ENCODE results near the gene MAP3K8.

Gene MAP3K8

DNA sequence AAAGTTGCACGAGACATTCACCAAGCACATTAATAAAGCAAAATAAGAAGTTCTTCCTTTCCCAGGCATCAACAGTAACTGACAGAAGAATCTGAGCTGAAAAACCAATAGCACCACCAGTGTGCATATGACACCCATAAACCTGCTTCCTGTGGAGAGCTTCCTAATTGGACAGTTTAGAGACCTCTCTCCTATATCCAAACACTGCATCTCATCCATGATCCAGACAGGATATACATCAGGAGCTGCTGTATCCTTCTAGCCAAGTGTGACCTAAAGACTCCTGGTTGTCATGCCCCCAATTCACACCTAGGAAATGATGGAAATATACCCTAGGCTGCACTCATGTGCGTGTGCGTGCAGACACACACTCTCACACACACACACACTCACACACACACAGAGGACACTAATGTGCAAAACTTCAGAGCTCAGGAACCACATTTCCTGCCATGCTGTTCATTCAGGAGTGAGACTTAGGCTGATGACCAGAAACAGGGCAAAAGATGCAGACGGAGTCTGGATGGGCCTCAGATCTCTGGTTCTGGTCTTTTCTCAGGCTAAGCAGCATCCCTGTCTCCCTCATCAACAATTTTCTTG lies 58.0 kb downstream of the MAP3K8 start:
- no peaks in the 10 kb centered on the region for H3K9me3 ChIP-seq (ENCODE audit: control insufficient read depth, insufficient read depth, low read depth, low read length)

DNA sequence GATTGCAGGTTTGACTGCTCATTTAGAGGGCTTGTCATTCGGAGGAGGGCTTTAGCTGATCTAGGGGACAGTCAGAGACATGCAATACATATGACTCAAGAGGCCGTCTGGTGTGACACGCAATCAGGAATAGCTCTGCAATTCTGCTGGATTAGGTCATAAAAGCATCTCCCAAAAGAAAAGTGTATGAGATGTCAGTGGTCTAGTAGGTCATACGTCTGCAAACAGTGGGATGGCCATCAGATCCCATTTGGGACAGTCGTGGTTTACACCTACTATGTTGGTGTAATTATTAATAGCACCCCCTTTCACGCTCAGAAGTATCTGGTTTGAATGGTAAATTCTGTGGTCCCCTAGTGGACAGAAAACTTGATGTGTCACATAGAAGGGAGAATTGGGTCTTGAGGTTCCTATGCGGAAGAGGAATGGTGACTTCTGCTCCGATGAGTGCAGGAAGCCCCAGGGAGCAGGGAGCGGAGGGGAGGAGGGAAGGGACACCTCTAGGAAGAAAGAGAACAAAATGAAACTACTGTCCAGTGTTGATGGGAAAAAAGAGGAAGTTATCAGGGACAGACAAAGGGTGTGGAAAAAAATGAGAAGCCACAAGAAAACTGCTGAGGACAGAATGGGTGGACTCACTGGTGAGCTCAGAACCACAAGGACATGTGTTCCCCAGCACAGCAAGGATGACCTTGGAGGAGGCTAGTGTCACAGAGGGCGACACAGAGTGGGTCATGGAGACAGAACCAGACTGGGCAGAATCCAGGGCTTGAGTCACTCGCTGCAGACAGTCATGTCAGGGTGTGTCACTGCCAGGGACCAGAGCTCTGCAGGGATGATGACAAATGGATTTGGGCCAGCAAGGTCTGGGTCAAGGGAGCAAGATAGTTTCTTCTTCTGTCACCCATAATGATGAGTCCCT lies 59.9 kb downstream of the MAP3K8 start:
- H3K9me3 ChIP-seq (ENCODE audit: control insufficient read depth, insufficient read depth, low read depth, low read length), result no peaks in the 10 kb centered on the region
- no peaks in the 10 kb centered on the region for H3K36me3 ChIP-seq (ENCODE audit: control insufficient read depth, insufficient read depth, low read length)
- no peaks in the 10 kb centered on the region for H3K27me3 ChIP-seq (ENCODE audit: control insufficient read depth, insufficient read depth, low read length)
- no peak overlapping the region for H3K4me3 ChIP-seq (ENCODE audit: low read depth, low read length)
- H3K27ac ChIP-seq (ENCODE audit: low read depth, low read length), result no peak overlapping the region
- H3K4me1 ChIP-seq (ENCODE audit: control insufficient read depth, insufficient read depth, low read length), result peaks cover 6% of the 10 kb centered on the region; the same call in 1 of the 2 replicates
- H3K9ac ChIP-seq (ENCODE audit: low read length), result no peak overlapping the region

More for the DNA sequence above, 58.0 kb downstream of the MAP3K8 start:
- no peak overlapping the region for H3K9ac ChIP-seq (ENCODE audit: low read length)
- H3K36me3 ChIP-seq (ENCODE audit: control insufficient read depth, insufficient read depth, low read length), result no peaks in the 10 kb centered on the region
- no peak overlapping the region for H3K27ac ChIP-seq (ENCODE audit: low read depth, low read length)
- H3K27me3 ChIP-seq (ENCODE audit: control insufficient read depth, insufficient read depth, low read length), result no peaks in the 10 kb centered on the region
- H3K4me1 ChIP-seq (ENCODE audit: control insufficient read depth, insufficient read depth, low read length), result peaks cover 6% of the 10 kb centered on the region; the same call in 1 of the 2 replicates
- H3K4me3 ChIP-seq (ENCODE audit: low read depth, low read length), result no peak overlapping the region

DNA sequence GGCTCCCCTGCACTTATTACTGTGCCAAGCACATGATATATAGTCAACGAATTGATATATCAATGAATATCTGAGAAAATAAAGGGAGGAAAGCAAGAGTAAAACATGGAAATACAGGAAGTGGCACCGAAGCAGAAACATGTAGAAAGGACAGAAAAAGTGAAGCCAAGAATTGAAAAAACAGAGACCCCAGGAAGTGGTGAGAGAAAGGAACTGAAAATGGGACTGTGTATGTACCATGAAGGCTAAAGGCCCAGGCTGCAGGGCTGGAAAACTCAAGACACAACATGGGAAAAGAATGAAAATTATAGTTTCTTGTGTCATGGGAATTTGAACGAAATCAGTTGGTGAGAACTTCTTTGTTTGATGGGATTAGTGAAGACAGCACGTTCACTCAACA lies 60.6 kb downstream of the MAP3K8 start:
- Histone ChIP-seq H3K36me3 (ENCODE audit: control insufficient read depth, insufficient read depth, low read length) (no peaks in the 10 kb centered on the region), H3K27me3 (ENCODE audit: control insufficient read depth, insufficient read depth, low read length) (no peaks in the 10 kb centered on the region), H3K9ac (ENCODE audit: low read length) (no peak overlapping the region), H3K27ac (ENCODE audit: low read depth, low read length) (no peak overlapping the region), H3K4me3 (ENCODE audit: low read depth, low read length) (no peak overlapping the region), H3K9me3 (ENCODE audit: control insufficient read depth, insufficient read depth, low read depth, low read length) (no peaks in the 10 kb centered on the region), H3K4me1 (ENCODE audit: control insufficient read depth, insufficient read depth, low read length) (peaks cover 6% of the 10 kb centered on the region; the same call in 1 of the 2 replicates)

DNA sequence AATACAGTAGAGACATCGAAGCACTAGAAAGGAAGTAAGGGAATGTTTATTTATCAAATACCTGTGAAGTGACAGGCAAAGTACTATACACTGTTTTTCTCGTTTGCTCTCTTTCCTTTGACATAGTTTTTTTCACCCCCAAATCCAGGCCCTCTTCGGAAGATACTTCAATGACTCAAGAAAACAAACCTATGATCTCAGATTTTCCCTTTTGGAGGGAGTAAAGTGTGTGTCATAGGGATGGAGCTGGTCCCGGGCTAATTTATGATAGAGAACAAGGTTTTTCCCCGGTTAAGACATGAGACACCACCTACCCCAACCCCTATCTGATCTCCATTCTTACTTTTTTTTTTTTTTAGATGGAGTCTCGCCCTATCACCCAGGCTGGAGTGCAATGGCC lies 61.7 kb downstream of the MAP3K8 start:
- Histone ChIP-seq H3K36me3 (ENCODE audit: control insufficient read depth, insufficient read depth, low read length) (no peaks in the 10 kb centered on the region), H3K4me3 (ENCODE audit: low read depth, low read length) (no peak overlapping the region), H3K27me3 (ENCODE audit: control insufficient read depth, insufficient read depth, low read length) (no peaks in the 10 kb centered on the region), H3K9ac (ENCODE audit: low read length) (no peak overlapping the region), H3K4me1 (ENCODE audit: control insufficient read depth, insufficient read depth, low read length) (peaks cover 6% of the 10 kb centered on the region; the same call in 1 of the 2 replicates), H3K9me3 (ENCODE audit: control insufficient read depth, insufficient read depth, low read depth, low read length) (no peaks in the 10 kb centered on the region), H3K27ac (ENCODE audit: low read depth, low read length) (no peak overlapping the region)

DNA sequence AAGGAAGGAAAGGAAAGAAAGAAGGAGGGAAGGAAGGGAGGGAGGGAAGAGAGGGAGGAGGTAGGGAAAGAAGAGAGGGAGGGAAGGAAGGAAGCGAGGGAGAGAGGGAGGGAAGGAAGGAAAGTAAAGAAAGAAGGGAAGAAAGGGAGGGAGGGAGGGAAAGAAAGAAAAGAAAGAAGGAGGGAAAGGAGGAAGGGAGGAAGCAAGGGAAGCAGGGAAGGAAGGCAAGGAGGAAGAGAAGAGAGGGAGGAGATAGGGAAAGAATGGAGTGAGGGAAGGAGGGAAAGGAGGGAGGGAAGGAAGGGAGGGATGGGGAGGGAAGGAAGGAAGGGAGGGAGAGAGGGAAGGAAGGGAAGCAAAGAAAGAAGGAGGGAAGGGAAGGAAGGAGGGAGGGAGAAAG lies 65.8 kb downstream of the MAP3K8 start:
- Histone ChIP-seq H3K9ac (ENCODE audit: low read length) (no peak overlapping the region), H3K9me3 (ENCODE audit: control insufficient read depth, insufficient read depth, low read depth, low read length) (no peaks in the 10 kb centered on the region), H3K4me1 (ENCODE audit: control insufficient read depth, insufficient read depth, low read length) (peaks cover 7% of the 10 kb centered on the region), H3K27me3 (ENCODE audit: control insufficient read depth, insufficient read depth, low read length) (no peaks in the 10 kb centered on the region), H3K27ac (ENCODE audit: low read depth, low read length) (no peak overlapping the region), H3K36me3 (ENCODE audit: control insufficient read depth, insufficient read depth, low read length) (no peaks in the 10 kb centered on the region), H3K4me3 (ENCODE audit: low read depth, low read length) (no peak overlapping the region)

DNA sequence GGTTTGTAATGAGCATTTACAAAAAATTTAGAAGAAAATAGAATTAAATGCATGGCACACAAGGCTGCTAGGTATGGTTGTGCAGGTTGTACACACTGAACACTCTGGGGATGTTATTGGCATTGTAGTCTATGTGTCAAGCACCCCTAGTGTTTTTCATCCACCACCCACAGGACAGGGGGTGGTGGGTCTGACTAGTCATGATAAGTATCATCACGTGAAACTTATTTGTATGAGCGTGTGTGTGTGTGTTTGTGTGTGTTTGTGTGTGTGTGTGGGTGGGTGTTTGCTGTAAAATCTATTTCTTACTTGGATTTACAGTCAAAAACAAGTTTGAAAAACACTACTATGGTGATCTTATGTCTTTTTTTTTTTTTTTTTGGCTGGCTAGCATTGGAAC lies 66.5 kb downstream of the MAP3K8 start:
- Histone ChIP-seq H3K4me1 (ENCODE audit: control insufficient read depth, insufficient read depth, low read length) (peaks cover 7% of the 10 kb centered on the region), H3K27me3 (ENCODE audit: control insufficient read depth, insufficient read depth, low read length) (no peaks in the 10 kb centered on the region), H3K27ac (ENCODE audit: low read depth, low read length) (no peak overlapping the region), H3K4me3 (ENCODE audit: low read depth, low read length) (no peak overlapping the region), H3K9ac (ENCODE audit: low read length) (no peak overlapping the region), H3K36me3 (ENCODE audit: control insufficient read depth, insufficient read depth, low read length) (no peaks in the 10 kb centered on the region), H3K9me3 (ENCODE audit: control insufficient read depth, insufficient read depth, low read depth, low read length) (no peaks in the 10 kb centered on the region)

DNA sequence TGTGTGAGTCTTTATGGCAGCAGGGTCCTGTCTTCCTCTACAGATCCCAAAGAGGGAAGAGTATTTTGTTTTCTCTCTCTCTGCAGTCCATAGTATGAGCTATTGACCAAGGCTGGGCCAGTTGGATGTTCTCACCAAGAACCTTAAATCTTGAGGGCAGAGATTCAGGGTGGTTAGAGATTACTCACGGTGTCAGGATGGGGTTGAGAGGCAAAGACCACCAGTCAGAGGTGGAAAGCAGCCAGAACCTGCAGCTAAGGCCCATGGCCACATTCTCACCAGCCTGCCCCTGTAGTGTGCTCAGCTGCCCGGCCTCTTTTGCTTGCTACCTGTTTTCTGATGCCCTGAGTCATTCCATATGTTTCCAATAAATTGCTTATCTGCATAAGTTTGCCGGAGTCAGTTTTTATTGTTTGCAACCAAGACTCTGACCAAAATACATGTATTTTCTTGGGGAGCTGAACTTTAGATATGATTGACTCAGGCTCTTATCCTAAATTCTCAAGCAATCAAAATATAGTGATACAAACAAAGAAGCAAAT lies 67.0 kb downstream of the MAP3K8 start:
- H3K27me3 ChIP-seq (ENCODE audit: control insufficient read depth, insufficient read depth, low read length), result no peaks in the 10 kb centered on the region
- no peaks in the 10 kb centered on the region for H3K9me3 ChIP-seq (ENCODE audit: control insufficient read depth, insufficient read depth, low read depth, low read length)
- H3K27ac ChIP-seq (ENCODE audit: low read depth, low read length), result no peak overlapping the region
- H3K36me3 ChIP-seq (ENCODE audit: control insufficient read depth, insufficient read depth, low read length), result no peaks in the 10 kb centered on the region
- H3K4me3 ChIP-seq (ENCODE audit: low read depth, low read length), result no peak overlapping the region
- no peak overlapping the region for H3K9ac ChIP-seq (ENCODE audit: low read length)
- H3K4me1 ChIP-seq (ENCODE audit: control insufficient read depth, insufficient read depth, low read length), result peaks cover 7% of the 10 kb centered on the region

DNA sequence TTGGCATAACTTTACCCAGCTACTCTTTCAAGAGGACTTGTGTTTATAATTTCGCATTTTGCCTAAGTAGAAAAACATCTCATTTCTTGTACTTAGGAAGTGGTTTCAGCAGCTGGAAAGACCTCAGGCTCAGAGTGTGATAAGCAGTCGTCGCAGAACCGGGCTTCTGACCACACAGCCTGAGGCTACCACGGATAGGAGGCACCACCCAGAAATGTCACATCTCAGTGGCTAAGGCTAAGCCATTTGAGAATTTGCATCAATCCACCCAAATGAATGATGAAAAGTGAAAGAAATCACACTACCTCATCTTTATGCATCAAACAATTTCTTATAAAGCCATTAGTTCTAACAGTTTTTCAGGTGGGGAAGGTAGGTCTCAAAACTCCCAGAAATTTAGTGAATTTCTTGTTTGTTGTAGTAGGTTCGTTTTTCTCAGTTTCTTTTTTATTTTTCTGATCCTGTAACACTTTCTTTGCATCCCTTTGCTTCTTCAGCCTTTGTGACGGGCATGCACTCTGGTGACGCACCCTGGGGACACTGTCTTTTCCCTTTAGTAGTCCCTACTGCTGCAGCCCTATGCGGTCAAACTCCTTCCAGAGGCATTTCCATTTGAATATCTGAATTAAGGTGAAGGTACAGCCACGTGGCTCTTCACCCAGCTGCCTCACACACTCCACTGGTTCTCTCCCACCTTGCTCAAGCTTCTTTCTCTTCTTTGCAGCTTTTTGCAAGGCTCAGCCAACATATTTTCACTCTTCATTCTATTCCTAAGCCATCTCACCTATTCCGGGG lies 68.5 kb downstream of the MAP3K8 start:
- Histone ChIP-seq H3K4me1 (ENCODE audit: control insufficient read depth, insufficient read depth, low read length) (peaks cover 7% of the 10 kb centered on the region), H3K9me3 (ENCODE audit: control insufficient read depth, insufficient read depth, low read depth, low read length) (no peaks in the 10 kb centered on the region), H3K4me3 (ENCODE audit: low read depth, low read length) (no peak overlapping the region), H3K27ac (ENCODE audit: low read depth, low read length) (no peak overlapping the region), H3K9ac (ENCODE audit: low read length) (no peak overlapping the region), H3K27me3 (ENCODE audit: control insufficient read depth, insufficient read depth, low read length) (no peaks in the 10 kb centered on the region), H3K36me3 (ENCODE audit: control insufficient read depth, insufficient read depth, low read length) (no peaks in the 10 kb centered on the region)

DNA sequence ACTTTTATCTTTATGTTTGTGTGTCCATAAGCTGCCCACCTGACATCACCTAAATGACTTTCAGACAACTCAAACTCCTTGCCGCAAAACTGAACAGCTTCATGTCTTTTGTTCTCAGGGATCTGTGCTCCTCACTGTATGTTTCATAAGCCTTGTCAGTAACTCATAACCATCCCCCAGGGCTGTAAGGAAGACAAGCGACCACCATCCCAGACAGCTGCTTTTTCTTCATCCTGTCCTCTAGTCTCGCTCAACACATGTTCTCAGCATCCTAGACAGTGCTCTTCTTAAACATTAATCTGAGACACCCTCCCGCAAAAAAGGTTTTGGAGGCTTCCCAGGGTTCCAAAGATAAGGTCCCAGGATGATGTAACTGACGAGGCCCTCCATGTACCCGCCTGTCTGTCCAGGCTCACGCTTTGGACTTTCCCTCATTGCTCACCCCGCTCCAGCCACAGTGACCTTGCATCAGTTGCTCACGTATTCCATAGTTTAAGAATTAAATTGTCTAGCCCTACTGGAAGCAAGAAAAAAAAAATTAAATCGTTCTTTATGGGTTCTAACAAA lies 69.8 kb downstream of the MAP3K8 start:
- Histone ChIP-seq H3K9me3 (ENCODE audit: control insufficient read depth, insufficient read depth, low read depth, low read length) (no peaks in the 10 kb centered on the region), H3K4me3 (ENCODE audit: low read depth, low read length) (no peak overlapping the region), H3K36me3 (ENCODE audit: control insufficient read depth, insufficient read depth, low read length) (no peaks in the 10 kb centered on the region), H3K27me3 (ENCODE audit: control insufficient read depth, insufficient read depth, low read length) (no peaks in the 10 kb centered on the region), H3K9ac (ENCODE audit: low read length) (no peak overlapping the region), H3K4me1 (ENCODE audit: control insufficient read depth, insufficient read depth, low read length) (peaks cover 7% of the 10 kb centered on the region), H3K27ac (ENCODE audit: low read depth, low read length) (no peak overlapping the region)

DNA sequence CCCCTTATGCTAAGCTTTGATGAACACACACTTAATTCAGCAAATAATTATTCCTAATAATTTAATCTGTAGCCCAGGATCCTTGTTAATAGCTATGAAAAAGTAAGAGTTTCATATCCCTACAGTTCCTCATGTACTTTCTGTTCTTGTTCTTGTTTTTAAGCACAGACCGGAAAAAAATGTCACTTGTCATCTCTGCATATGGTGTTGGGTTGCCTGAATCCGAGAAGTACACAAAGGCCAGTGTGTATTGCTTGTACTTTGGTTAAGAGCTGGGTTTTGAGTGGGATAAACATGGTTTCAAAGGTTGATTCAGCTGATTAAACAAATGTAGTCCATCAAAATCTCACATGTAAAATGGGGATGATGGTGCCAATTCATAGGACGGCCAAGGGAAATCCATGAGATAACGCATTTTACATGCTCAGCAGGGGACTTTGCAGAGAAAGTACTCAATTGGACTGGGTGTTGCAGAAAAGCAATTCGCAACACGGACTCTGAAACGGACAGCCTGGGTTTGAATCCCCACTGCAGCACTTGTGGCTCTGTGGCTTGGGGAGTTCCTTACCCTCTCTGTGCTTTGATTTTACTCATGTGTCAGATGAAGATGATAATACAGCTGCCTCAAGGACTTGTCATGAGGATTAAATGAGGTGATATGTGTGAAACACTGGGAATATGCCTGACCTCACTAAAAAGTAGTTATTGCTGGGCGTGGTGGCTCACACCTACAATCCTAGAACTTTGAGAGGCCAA lies 71.7 kb downstream of the MAP3K8 start:
- Histone ChIP-seq H3K36me3 (ENCODE audit: control insufficient read depth, insufficient read depth, low read length) (no peaks in the 10 kb centered on the region), H3K9ac (ENCODE audit: low read length) (no peak overlapping the region), H3K4me3 (ENCODE audit: low read depth, low read length) (no peak overlapping the region), H3K4me1 (ENCODE audit: control insufficient read depth, insufficient read depth, low read length) (peaks cover 8% of the 10 kb centered on the region), H3K27ac (ENCODE audit: low read depth, low read length) (no peak overlapping the region), H3K9me3 (ENCODE audit: control insufficient read depth, insufficient read depth, low read depth, low read length) (no peaks in the 10 kb centered on the region), H3K27me3 (ENCODE audit: control insufficient read depth, insufficient read depth, low read length) (no peaks in the 10 kb centered on the region)

Data from HUES6 (cell line).